Occipital lobe (tissue), 2 donors: ENCODE results near the gene ENTHD1. TPM values are rescaled to one million over a fixed set of nuclear protein-coding genes. Genes with fewer than 3 reads are reported as not detected.
"Not testable (repeated sequence)": the region's sequence is repeated elsewhere in the genome, so short reads cannot be mapped to it uniquely, and the experiment has no call there.

Experiments used
- DNase-seq: peaks from one replicate; lab custom pipeline; 2025; lab: John Stamatoyannopoulos, UW
- total RNA-seq: library from RNA; depleted of rRNA; stranded (reverse); fragments of >200 nt; gene quantifications from one replicate; pipeline ENCODE4 v1.2.3, GENCODE V29; 2014

The ENTHD1 gene
- total RNA-seq, 1 donor from 2014 or later: 0.16 TPM

- DNase-seq: peak; percentile 35
These were observed 31.7 kb upstream of the ENTHD1 start for GRCh38 chr22:39925273-39925672.

GRCh38 chr22:39924286-39924685 lies 30.7 kb upstream of the ENTHD1 start:
- no peak for DNase-seq

DNA sequence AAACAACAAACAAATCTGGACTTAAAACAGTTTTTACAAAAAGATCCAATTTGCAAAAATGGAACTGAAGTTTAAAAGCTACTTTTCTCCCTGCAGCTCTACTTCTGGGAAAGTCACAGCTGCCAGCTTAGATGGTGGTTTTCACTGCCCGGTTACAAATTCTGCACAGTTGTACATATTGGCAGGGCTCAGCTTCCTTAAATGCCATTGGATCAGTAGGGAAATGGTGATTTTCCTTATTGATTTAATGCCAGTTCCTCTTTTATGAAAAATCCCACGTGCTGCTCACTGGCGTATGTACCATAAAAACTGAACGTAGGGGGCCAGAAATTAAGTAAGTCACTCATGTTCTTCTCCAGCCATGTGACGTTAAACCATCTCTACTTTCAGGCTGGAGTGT lies 30.1 kb upstream of the ENTHD1 start:
- DNase-seq: no peak

- DNase-seq: no peak
These were observed 26.7 kb upstream of the ENTHD1 start for GRCh38 chr22:39920134-39920743.

- DNase-seq: no peak
These were observed 24.4 kb upstream of the ENTHD1 start for GRCh38 chr22:39917776-39918495.

- DNase-seq: no peak
These were observed 23.7 kb upstream of the ENTHD1 start for GRCh38 chr22:39917197-39917643.

- DNase-seq: no peak
These were observed 22.9 kb upstream of the ENTHD1 start for GRCh38 chr22:39916496-39916895.

DNA sequence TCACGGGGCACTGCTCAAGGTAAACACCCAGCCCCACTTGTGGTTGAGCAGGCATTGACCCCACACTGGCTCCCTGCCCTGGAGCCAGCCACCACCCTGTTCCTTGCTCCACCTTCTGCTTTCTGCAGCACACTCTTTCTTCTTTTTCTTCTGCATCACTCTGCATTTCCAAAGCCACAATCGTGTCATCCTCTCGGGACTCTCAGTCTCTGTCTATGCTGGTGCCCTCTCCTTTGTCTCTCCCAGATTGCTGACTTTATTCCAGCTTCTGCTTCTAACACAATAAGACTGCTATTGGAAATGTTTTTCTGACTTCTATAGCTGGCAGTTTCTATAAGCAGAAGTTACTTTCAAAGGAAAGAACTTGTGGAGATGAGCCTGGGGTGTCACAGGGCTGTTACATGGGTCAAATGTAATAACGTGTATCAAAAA lies 21.8 kb upstream of the ENTHD1 start:
- no peak for DNase-seq

DNA sequence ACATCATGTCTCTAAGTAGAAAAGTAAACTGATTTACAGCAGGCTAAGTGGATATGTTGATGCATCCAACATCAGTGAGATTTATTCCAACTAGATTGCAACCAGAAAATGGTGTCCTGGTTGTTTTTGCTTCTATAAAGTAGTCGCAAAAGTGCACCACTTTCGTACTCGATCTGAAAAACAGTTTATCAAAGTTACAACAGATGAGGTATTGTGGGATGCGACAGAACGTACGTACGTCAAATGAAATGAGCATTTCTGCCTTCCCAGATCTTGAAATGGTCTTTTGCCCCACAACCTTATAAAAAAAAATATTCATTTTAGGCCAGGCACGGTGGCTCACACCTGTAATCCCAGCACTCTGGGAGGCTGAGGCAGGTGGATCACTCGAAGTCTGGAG lies 21.0 kb upstream of the ENTHD1 start:
- DNase-seq: no peak

GRCh38 chr22:39913886-39914285 lies 20.3 kb upstream of the ENTHD1 start:
- DNase-seq: no peak

DNA sequence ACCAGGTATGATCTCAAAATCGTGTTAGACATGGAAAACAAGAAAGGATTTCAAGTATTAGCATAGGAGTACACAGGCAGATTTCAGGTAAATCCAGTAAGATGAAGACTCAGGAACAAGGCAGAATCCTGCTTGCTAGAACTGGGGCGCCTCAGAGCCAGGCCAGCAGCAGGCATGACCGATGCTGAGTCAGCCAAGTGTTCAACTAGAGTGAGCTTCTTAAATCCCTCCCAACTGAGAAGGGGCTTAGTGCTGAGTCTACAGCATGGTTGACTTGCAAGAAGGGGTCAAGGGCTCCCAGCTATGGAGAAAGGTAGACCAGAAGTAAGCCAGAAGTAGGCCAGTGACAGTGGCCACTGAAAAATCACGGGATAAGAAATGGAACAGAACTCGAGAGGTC lies 19.8 kb upstream of the ENTHD1 start:
- DNase-seq: no peak

DNA sequence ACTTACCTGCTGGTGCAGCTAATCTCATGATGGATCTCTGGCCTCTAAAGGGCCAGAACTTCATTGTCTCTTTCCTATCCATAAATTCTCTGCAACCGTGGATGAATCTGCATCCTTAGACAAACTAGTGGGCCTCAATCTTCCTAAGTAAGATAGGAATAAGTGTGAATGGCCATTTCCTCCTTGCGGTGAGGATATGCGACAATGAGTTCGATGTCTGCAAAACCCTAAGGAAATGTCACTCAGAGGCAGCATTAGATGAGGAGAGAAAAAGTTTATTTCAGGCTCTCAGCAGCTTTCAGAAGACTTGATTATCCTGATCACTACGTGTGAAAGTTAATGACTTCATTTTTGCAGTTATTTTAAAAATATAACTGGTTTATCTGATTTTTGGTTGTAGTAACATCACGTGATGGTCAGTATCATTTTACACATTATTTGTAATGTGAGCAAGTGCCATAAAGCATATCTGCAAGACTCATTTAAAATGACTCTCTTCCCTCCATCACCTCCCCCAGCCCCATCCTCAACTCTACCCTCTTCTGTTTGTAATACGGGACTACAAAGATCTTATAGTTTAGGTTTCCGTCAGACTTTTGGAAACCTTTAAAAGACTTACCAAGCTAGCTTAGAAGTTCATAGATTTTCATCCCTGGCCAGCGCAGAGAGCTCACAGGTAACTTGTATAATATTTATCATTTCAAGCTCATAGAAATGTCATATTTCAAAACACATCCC lies 17.5 kb upstream of the ENTHD1 start:
- no peak for DNase-seq

DNA sequence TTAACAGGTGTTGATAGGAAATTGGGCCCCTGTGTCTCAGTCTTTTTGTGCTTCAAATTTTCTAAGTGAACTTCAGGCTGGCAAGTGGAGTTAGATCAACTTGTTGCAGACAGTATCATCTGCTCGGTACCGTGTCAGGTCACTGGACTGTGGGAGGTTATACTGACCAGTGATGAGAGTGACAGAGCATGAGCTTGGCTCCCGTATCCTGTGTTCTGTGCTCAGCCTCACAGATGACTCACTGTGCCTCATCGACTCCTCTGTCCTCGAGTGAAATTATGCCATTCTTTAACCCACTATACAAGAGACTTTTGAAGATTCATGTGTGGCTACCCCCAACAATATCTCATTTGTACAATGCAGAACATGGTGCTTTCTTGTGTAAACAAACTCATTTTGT lies 15.2 kb upstream of the ENTHD1 start:
- DNase-seq: no peak

GRCh38 chr22:39908136-39908535 lies 14.6 kb upstream of the ENTHD1 start:
- no peak for DNase-seq

GRCh38 chr22:39907605-39908097 lies 14.1 kb upstream of the ENTHD1 start:
- no peak for DNase-seq

DNA sequence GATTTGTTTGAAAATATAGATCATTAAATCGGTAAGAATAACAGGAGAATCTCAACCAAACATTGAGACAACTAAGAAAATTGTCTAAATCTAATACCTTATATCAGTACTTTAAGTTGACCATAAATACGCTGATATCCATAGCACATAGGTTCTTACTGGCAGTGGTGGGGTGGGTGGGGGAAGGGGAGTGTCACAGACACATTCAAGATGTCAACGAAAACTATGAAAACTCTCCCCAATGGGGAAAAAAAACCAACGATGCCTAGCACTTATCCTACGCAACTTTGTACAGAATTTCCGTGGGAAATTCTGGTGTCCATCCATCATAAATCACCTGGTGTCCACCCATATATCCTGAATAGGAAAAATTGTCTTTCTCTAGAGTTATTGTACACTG lies 13.5 kb upstream of the ENTHD1 start:
- DNase-seq: no peak

DNA sequence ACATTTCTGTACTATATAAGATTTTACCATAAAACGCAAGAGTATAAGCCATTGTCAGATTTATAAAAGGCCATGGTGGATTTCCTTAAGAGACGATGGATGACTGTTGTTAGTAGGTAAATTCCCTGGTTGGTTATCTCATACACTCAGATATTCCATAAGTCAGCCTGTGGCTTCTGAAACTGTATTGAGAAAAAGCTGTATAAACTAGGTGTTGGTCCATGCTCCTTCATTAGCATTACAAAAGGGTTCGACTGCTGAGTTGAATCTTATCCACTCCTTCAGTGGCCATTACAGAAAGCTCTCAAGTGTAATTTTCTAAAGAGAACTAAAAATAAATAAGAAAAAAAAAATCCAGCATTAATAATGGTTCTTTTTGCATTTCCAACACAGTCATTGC lies 12.6 kb upstream of the ENTHD1 start:
- DNase-seq: no peak

DNA sequence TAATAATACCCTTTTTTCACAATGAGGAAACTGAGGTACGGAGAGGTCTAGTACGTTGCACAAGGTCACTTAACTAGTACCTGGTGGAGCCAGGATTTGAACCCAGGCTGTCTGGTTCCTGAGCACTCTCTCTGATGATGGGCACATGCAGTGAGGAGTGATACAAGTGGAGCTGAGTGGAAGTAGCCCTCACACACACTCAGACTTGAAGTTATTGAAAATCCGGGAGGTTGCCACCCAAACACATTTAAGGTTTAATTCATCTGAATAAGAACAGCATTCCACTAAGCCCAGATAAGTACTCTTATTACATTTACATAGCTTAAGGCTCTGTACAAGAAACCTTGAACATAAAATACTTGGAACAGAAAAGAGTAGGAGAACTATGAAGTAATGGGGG lies 12.1 kb upstream of the ENTHD1 start:
- no peak for DNase-seq

DNA sequence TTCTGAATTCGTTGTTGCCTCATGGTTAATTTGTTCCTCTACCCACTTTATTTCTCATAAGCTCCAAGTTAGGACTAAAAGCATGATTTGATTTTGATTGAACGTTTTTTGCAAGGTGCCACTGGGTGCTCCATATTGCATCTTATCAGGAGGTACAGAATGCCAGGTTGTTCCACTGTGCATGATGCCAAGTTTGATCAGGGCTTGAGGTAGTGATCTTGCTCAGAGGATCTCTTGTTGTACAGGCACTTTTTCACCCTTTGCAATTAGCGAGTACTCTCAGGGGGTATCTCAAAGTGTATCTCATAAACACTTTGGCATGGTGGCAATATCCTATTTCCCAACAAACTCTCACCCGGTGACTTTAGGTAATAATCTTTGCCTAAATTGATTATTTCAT lies 11.3 kb upstream of the ENTHD1 start:
- no peak for DNase-seq

DNA sequence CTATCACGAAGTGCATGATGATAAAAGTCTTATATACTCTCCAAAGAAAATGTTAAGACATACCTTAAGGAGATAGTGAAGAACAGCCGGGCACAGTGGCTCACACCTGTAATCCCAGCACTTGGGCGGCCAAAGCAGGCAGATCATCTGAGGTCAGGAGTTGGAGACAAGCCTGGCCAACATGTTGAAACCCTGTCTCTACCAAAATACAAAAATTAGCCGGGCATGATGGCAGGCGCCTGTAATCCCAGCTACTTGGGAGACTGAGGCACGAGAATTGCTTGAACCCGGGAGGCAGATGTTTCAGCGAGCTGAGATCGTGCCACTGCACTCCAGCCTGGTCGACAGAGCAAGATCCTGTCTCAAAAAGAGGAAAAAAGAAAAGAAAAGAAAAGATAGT lies 10.5 kb upstream of the ENTHD1 start:
- DNase-seq: not testable (repeated sequence)

DNA sequence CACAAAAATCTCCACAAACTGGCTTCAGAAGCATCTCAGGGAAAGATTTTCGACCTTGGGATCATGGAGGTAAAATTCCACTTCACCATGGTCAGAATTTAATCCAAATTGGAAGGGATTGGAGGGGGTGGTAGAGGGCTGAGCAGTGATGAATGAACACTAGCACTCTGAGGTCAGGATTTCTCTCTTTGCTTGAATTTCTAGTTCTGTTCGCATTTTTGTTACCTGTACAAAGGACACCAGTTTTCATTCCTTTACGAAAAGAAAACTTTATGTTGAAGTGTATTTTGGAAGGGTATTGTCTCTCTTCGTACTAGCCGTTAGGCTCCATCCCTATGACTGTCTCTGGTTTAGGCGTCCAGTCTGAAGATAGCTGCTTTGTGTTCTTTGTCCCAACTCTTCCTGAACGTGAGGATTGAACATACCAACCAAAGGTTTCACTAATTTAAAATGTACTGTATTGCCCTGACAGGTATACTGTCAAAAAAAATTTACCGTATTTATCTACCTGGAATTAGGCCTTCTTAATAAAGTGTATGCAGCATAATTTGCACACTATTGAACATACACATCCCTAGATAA lies 8.1 kb upstream of the ENTHD1 start:
- DNase-seq: no peak
